Trophoblast cell (in vitro differentiated cells and primary cell): ENCODE data around the gene FER.

Source experiments
- DNase-seq, 2 donors: peaks; one replicate each; pipeline ENCODE4 v3.0.0-alpha.2; 2016
- H2AFZ ChIP-seq: 2 replicates; pipeline ENCODE4 v1.6.1; 2013; ENCODE audit warnings: low read length, moderate library complexity, mild to moderate bottlenecking; ENCODE audit not compliant: insufficient read depth, poor library complexity
- H2AK5ac ChIP-seq: 2 replicates; pipeline ENCODE4 v1.6.1; 2013; ENCODE audit warnings: mild to moderate bottlenecking, low read length
- H2BK120ac ChIP-seq: 2 replicates; pipeline ENCODE4 v1.6.1; 2013; ENCODE audit warnings: low read length, mild to moderate bottlenecking, moderate library complexity; ENCODE audit not compliant: insufficient read depth, poor library complexity
- H2BK12ac ChIP-seq: 2 replicates; pipeline ENCODE4 v1.6.1; 2013; ENCODE audit warnings: mild to moderate bottlenecking, low read length, moderate library complexity
- H2BK5ac ChIP-seq: 2 replicates; pipeline ENCODE4 v1.6.1; 2013; ENCODE audit warnings: low read length, low read depth, moderate library complexity, mild to moderate bottlenecking; ENCODE audit not compliant: poor library complexity
- H3K14ac ChIP-seq: 2 replicates; pipeline ENCODE4 v1.6.1; 2013; ENCODE audit warnings: mild to moderate bottlenecking, low read length
- H3K18ac ChIP-seq: 2 replicates; pipeline ENCODE4 v1.6.1; 2013; ENCODE audit warnings: mild to moderate bottlenecking, low read length
- H3K23ac ChIP-seq: 2 replicates; pipeline ENCODE4 v1.6.1; 2013; ENCODE audit warnings: low read length
- H3K27ac ChIP-seq: 2 replicates; pipeline ENCODE4 v1.5.1; 2013; ENCODE audit warnings: low read depth, mild to moderate bottlenecking, inconsistent platforms, low read length, moderate library complexity
- H3K27me3 ChIP-seq: 2 replicates; pipeline ENCODE4 v1.6.1; 2013; ENCODE audit warnings: inconsistent platforms, mild to moderate bottlenecking, low read length, moderate library complexity; ENCODE audit not compliant: insufficient read depth
- H3K36me3 ChIP-seq, 2 experiments: 1 replicate in 1 of 2; 2 replicates in 1 of 2; pipeline ENCODE4 v1.6.1; 2013; ENCODE audit warnings: low read length in 2 of 2, mild to moderate bottlenecking in 2 of 2, moderate library complexity in 1 of 2; ENCODE audit not compliant: insufficient read depth in 2 of 2, control insufficient read depth in 1 of 2
- H3K4ac ChIP-seq: 2 replicates; pipeline ENCODE4 v1.6.1; 2013; ENCODE audit warnings: low read depth, mild to moderate bottlenecking, low read length, moderate library complexity
- H3K4me1 ChIP-seq, 2 experiments: 1 replicate in 1 of 2; 2 replicates in 1 of 2; pipeline ENCODE4 v1.6.1; 2013; ENCODE audit warnings: low read length in 2 of 2, mild to moderate bottlenecking in 2 of 2, moderate library complexity in 1 of 2; ENCODE audit not compliant: insufficient read depth in 2 of 2, control insufficient read depth in 1 of 2
- H3K4me2 ChIP-seq: 2 replicates; pipeline ENCODE4 v1.6.1; 2013; ENCODE audit warnings: inconsistent platforms, mild to moderate bottlenecking, low read length, moderate library complexity
- H3K4me3 ChIP-seq: 2 replicates; pipeline ENCODE4 v1.5.1; 2013; ENCODE audit warnings: mild to moderate bottlenecking, low read depth, low read length, inconsistent platforms
- H3K79me1 ChIP-seq: one replicate; pipeline ENCODE4 v1.6.1; 2013; ENCODE audit warnings: low read length
- H3K79me2 ChIP-seq: 2 replicates; pipeline ENCODE4 v1.6.1; 2013; ENCODE audit warnings: low read length, mild to moderate bottlenecking; ENCODE audit not compliant: control insufficient read depth, insufficient read depth, poor library complexity
- H3K9ac ChIP-seq: 2 replicates; pipeline ENCODE4 v1.6.1; 2013; ENCODE audit warnings: mild to moderate bottlenecking, low read length
- H3K9me3 ChIP-seq: 2 replicates; pipeline ENCODE4 v1.6.1; 2013; ENCODE audit warnings: low read depth, mild to moderate bottlenecking, control low read depth, inconsistent platforms, low read length; ENCODE audit not compliant: insufficient read depth
- H4K12ac ChIP-seq: 2 replicates; pipeline ENCODE4 v1.6.1; 2013; ENCODE audit warnings: low read depth, mild to moderate bottlenecking, low read length, moderate library complexity
- H4K8ac ChIP-seq: 2 replicates; pipeline ENCODE4 v1.6.1; 2013; ENCODE audit warnings: low read depth, mild to moderate bottlenecking, low read length, moderate library complexity
- H4K91ac ChIP-seq: one replicate; pipeline ENCODE4 v1.6.1; 2013; ENCODE audit warnings: low read depth, mild to moderate bottlenecking, low read length, moderate library complexity
- WGBS: extraction: QIAGEN DNeasy Blood & Tissue Kit; methylation state at CpG from one replicate; pipeline ENCODE4 v1.1.7; 2013; ENCODE audit warnings: missing lambda C conversion rate; ENCODE audit not compliant: insufficient read length, insufficient coverage; ENCODE audit errors: extremely low coverage; 5-methylcytosine and 5-hydroxymethylcytosine counted together

The FER gene

DNA sequence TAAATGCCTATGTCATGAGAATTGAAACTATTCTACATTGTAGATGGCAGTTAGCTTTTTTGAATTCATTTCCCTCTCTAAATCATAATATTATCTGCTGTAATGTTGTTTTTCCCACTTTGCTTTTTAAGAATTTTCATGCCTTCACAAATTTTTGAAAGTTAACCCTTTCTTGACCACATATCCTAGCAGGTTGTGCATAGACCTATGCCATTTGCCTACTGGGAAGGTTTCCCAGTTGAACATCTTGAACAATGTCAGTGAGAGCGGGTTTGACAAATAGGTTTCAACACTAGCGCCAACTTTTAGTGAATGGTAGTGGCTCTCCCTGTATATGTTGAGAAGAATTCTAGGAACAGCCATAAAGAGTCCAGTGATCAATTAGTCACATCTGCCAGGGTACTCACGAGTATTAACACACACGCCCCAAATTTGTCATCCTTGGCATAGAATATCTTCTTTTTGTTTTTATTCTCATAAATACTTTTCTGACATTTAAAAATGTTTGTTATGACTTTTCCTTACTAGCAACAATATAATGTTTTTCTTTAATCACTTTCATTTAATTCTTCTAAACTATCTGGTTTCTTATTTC, 354.5 kb downstream of the FER start:
- Histone ChIP-seq H3K4me3 (no peak overlapping the region), H2BK5ac (no peak overlapping the region), H3K79me1 (no peaks in the 10 kb centered on the region), H3K4ac (no peak overlapping the region), H3K9me3 (no peaks in the 10 kb centered on the region), H3K36me3 (no peaks in the 10 kb centered on the region), H4K91ac (no peak overlapping the region), H3K14ac (no peak overlapping the region), H4K12ac (no peak overlapping the region), H3K4me2 (no peak overlapping the region), H3K4me1 (no peaks in the 10 kb centered on the region), H2AFZ (no peak overlapping the region), H2AK5ac (no peak overlapping the region), H3K23ac (no peak overlapping the region), H2BK120ac (no peak overlapping the region), H3K79me2 (no peaks in the 10 kb centered on the region), H2BK12ac (no peak overlapping the region), H4K8ac (no peak overlapping the region), H3K27ac (no peak overlapping the region), H3K9ac (no peak overlapping the region), H3K27me3 (no peaks in the 10 kb centered on the region), H3K18ac (no peak overlapping the region)
- DNase-seq = no peak
- no CpG with 5 or more reads among the region's 4 CpGs for WGBS

DNA sequence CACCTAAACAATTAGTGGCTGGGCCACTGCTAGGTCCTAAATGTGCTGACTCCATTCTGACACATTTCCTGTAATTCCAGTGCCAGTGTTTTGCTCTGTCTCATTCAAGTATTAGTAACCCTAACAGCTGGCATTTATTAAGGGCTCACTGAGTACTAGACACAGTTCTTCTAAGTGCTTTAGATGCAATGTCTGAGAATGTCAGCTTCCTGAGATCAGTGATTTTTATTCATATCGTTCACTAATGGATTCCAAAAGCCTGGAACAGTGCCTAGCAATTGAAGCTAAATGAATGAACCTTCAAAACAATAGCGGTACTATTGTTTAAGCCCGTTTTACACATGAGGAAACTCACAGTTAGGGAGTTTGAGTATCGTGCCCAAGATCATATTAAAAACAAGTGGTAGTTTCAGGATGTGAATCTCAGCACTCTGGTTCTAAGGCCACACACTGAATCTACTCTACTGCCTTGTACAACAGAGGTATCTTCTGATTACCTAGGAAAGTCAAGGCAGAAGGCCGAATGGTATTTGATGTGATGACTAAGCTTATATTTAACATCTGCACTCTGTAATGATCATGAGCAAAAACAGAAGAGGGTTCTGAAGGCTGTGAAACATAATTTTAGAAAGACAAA, 358.1 kb downstream of the FER start:
- no peak for DNase-seq
- Histone ChIP-seq H2AFZ (no peak overlapping the region), H3K23ac (no peak overlapping the region), H3K27ac (no peak overlapping the region), H2BK5ac (no peak overlapping the region), H3K4me1 (no peaks in the 10 kb centered on the region), H3K9ac (no peak overlapping the region), H3K27me3 (no peaks in the 10 kb centered on the region), H3K4me2 (no peak overlapping the region), H4K91ac (no peak overlapping the region), H4K8ac (no peak overlapping the region), H3K36me3 (no peaks in the 10 kb centered on the region), H2AK5ac (no peak overlapping the region), H3K79me1 (no peaks in the 10 kb centered on the region), H3K18ac (no peak overlapping the region), H2BK12ac (no peak overlapping the region), H3K4me3 (no peak overlapping the region), H3K9me3 (no peaks in the 10 kb centered on the region), H3K4ac (no peak overlapping the region), H3K79me2 (no peaks in the 10 kb centered on the region), H4K12ac (no peak overlapping the region), H2BK120ac (no peak overlapping the region), H3K14ac (no peak overlapping the region)
- no CpG with 5 or more reads among the region's 5 CpGs for WGBS

DNA sequence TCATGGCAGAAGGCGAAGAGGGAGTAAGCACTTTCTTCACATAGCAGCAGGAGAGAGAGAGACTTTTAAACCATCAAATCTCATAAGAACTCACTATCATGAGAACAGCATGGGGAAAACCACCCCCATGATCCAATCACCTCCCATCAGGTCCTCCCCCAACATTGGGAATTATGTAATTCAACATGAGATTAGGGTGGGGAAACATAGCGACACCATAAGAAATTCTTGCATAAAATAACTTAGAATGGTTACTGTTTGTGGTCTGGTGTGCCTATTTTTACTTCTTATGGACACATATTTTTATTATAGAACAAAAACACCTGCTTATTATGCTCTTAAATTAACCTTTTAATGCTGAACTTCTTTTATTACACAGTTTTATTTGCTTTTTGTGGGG, 364.0 kb downstream of the FER start:
- Histone ChIP-seq H3K4me2 (no peak overlapping the region), H2AK5ac (no peak overlapping the region), H3K79me1 (no peaks in the 10 kb centered on the region), H3K36me3 (no peaks in the 10 kb centered on the region), H3K79me2 (no peaks in the 10 kb centered on the region), H4K12ac (no peak overlapping the region), H2BK12ac (no peak overlapping the region), H3K23ac (no peak overlapping the region), H3K27ac (no peak overlapping the region), H3K27me3 (no peaks in the 10 kb centered on the region), H3K4me1 (no peaks in the 10 kb centered on the region), H2BK5ac (no peak overlapping the region), H4K91ac (no peak overlapping the region), H3K18ac (no peak overlapping the region), H3K4me3 (no peak overlapping the region), H3K4ac (no peak overlapping the region), H2BK120ac (no peak overlapping the region), H4K8ac (no peak overlapping the region), H3K14ac (no peak overlapping the region), H3K9ac (no peak overlapping the region), H2AFZ (no peak overlapping the region), H3K9me3 (no peaks in the 10 kb centered on the region)
- DNase-seq = no peak
- no CpG with 5 or more reads among the region's 2 CpGs for WGBS

DNA sequence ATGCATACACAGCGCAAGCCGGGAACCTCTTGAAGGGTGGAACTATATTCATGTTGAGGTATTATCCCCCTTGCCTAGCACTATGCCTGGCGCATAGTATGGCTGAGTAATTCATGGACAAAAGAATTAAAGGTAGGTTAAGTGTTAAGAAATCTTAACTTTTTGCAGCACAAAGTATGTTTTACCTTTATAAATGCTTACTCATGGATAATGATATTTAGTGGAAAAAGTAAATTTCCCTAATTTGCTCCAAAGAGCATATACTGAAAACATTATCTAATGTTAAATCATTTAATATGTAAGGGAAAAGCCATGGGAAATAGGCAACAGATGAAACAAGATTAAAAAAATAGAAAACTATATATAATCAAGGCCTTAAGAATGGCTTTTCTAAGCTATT, 365.9 kb downstream of the FER start:
- no CpG with 5 or more reads among the region's 3 CpGs for WGBS
- H2AFZ ChIP-seq = no peak overlapping the region
- no peak overlapping the region for H3K27ac ChIP-seq
- H3K18ac ChIP-seq = no peak overlapping the region
- no peak overlapping the region for H3K4ac ChIP-seq
- H3K14ac ChIP-seq = no peak overlapping the region
- H3K4me1 ChIP-seq = no peaks in the 10 kb centered on the region
- H2BK12ac ChIP-seq = no peak overlapping the region
- no peaks in the 10 kb centered on the region for H3K79me2 ChIP-seq
- H3K9ac ChIP-seq = no peak overlapping the region
- H3K9me3 ChIP-seq = no peaks in the 10 kb centered on the region
- no peak overlapping the region for H3K4me2 ChIP-seq
- H3K23ac ChIP-seq = no peak overlapping the region
- H2BK120ac ChIP-seq = no peak overlapping the region
- no peaks in the 10 kb centered on the region for H3K79me1 ChIP-seq
- H3K27me3 ChIP-seq = no peaks in the 10 kb centered on the region
- no peak overlapping the region for H3K4me3 ChIP-seq
- DNase-seq = no peak
- no peaks in the 10 kb centered on the region for H3K36me3 ChIP-seq
- no peak overlapping the region for H2BK5ac ChIP-seq
- no peak overlapping the region for H4K12ac ChIP-seq
- no peak overlapping the region for H4K8ac ChIP-seq
- no peak overlapping the region for H2AK5ac ChIP-seq
- no peak overlapping the region for H4K91ac ChIP-seq
